Activated CD4-positive, alpha-beta T cell treated with anti-CD3 and anti-CD28 coated beads for 36 hours (primary cell): ENCODE data around the gene PODXL. TPM values are rescaled to one million over a fixed set of nuclear protein-coding genes. Genes with fewer than 3 reads are reported as not detected.
"Not testable (repeated sequence)": the region's sequence is repeated elsewhere in the genome, so short reads cannot be mapped to it uniquely, and the experiment has no call there.

Experiments
- ATAC-seq: fragments of 200-7000 bp; cut with Tn5 transposase; one replicate; pipeline ENCODE4 v1.10.0; 2021; ENCODE audit warnings: mild to moderate bottlenecking, moderate library complexity
- CTCF ChIA-PET: fragments of 350-600 bp; sonication (Branson Sonifier 250); formaldehyde crosslinking; loops from one replicate; lab custom pipeline; 2021; ENCODE audit warnings: antibody characterized with exemption; lab: Charles Lee
- POLR2A ChIA-PET: fragments of 350-600 bp; sonication (Branson Sonifier 250); formaldehyde crosslinking; loops from one replicate; lab custom pipeline; 2021; ENCODE audit warnings: antibody characterized with exemption, inconsistent platforms; lab: Charles Lee
- DNase-seq: peaks from one replicate; pipeline ENCODE4 v3.0.0-alpha.2; 2020
- H3K27ac Mint-ChIP-seq: one replicate; pipeline ENCODE4 v1.8.0; 2021; ENCODE audit warnings: mixed read lengths
- H3K27me3 Mint-ChIP-seq: one replicate; pipeline ENCODE4 v1.8.0; 2021; ENCODE audit warnings: mixed read lengths
- H3K36me3 Mint-ChIP-seq: one replicate; pipeline ENCODE4 v1.8.0; 2021; ENCODE audit warnings: low read depth, mixed read lengths
- H3K4me1 Mint-ChIP-seq: one replicate; pipeline ENCODE4 v1.8.0; 2021; ENCODE audit warnings: mixed read lengths
- H3K4me3 Mint-ChIP-seq: one replicate; pipeline ENCODE4 v1.8.0; 2021; ENCODE audit warnings: mild to moderate bottlenecking, moderate library complexity, mixed read lengths
- H3K9me3 Mint-ChIP-seq: one replicate; pipeline ENCODE4 v1.8.0; 2021; ENCODE audit warnings: low read depth, mixed read lengths
- intact Hi-C, 2 experiments: fragments of 100-400 bp; cut with DNase I in 1 of 2; cut with micrococcal nuclease in 1 of 2; formaldehyde crosslinking; loops; one replicate each; pipeline versions ENCODE4 v1.14.2 to v1.15.1; 2022 to 2024; cut with DNase I, micrococcal nuclease
- total RNA-seq, 2 experiments: library from RNA; stranded (reverse); gene quantifications; one replicate each; pipeline ENCODE4 v1.2.3, GENCODE V29; 2021

PODXL gene
- total RNA-seq, 2 experiments from 2014 or later, result 0.48 to 0.49 TPM

DNA sequence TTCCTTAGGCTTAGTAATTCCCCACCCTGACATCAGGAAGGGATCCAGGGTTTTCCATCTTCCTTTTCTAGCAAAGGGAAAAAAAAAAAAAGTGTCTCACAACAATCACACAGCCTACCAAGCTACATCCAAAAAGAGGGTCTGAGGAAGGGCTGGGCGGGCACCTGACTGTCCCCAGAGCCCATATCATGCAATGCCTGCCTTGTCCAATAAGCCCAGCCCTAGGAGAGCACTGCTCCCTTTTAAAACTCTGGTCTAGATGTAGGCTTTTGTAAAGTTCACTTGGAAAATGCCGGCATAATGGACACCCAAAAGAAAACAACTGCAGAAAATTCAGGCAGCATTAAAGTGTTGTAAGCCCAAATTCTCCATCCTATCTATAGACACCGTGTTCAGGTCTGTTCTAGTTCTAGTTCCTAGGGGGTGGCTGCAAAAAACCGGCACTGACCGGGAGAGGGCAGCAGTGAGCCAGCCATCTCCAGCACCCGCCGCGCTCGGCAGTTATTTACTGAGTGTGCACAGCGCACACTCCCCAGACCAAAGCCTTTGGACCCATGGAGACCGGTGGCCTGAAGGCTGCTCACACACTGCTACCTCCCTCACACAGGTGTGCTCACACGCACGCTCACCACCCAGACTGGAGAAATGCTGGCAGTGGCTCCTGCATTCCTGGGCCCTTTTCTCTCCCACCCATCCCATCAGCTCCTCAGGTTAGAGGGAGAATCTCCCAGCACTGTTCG is 48.7 kb downstream of the PODXL start:
- CTCF ChIA-PET, result interaction anchor here (0.5 to 3.5 kb wide), 21 partner anchors 12 to 452 kb away, joined by 3 to 19 read pairs (median 3); no protein-coding TSS in a partner anchor
- Mint-ChIP-seq H3K36me3 (no peaks in the 10 kb centered on the region), H3K4me3 (no peak overlapping the region), H3K27me3 (peaks cover 15% of the 10 kb centered on the region), H3K27ac (no peak overlapping the region), H3K4me1 (peaks cover 21% of the 10 kb centered on the region), H3K9me3 (no peaks in the 10 kb centered on the region)
- ATAC-seq (peak; percentile 89), DNase-seq (peak; percentile 92)
- intact Hi-C loops, result loop anchor here (1.0 to 10.0 kb wide), 3 partner anchors 49 to 673 kb away; partner anchors contain the start of gene PODXL (in 1 of the 2)
- POLR2A ChIA-PET, result no interaction called here

DNA sequence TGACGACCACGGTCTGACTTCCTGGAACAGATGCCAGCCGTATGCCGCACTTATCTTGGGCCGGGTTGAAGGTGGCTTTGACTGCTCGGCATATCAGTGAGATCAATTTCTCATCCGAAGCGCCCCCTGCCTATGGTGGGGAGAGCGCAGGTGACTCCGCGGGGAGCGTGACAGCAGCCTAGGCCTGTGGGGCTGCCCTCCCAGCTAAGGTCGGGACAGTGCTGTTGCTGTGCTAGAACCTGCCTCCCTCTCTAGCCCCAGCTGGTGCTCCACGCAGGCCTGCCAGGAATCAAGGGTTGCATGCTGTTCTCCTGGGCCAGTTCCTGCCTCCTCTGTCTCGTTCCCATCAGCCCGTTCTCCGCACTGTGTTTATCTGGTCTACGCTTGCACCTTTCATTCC is 49.8 kb downstream of the PODXL start:
- Mint-ChIP-seq H3K27me3 (peaks cover 15% of the 10 kb centered on the region), H3K36me3 (no peaks in the 10 kb centered on the region), H3K27ac (no peak overlapping the region), H3K9me3 (no peaks in the 10 kb centered on the region), H3K4me1 (peaks cover 33% of the 10 kb centered on the region), H3K4me3 (no peak overlapping the region)
- ATAC-seq, result no peak
- CTCF ChIA-PET, result interaction anchor here (0.8 to 3.5 kb wide), 6 partner anchors 13 to 451 kb away, joined by 3 to 19 read pairs (median 4); no protein-coding TSS in a partner anchor
- no peak for DNase-seq
- intact Hi-C loops, result loop anchor here in 1 of 2 experiments (10.0 kb wide), 1 partner anchor 672 kb away; no protein-coding TSS in a partner anchor
- POLR2A ChIA-PET, result no interaction called here

DNA sequence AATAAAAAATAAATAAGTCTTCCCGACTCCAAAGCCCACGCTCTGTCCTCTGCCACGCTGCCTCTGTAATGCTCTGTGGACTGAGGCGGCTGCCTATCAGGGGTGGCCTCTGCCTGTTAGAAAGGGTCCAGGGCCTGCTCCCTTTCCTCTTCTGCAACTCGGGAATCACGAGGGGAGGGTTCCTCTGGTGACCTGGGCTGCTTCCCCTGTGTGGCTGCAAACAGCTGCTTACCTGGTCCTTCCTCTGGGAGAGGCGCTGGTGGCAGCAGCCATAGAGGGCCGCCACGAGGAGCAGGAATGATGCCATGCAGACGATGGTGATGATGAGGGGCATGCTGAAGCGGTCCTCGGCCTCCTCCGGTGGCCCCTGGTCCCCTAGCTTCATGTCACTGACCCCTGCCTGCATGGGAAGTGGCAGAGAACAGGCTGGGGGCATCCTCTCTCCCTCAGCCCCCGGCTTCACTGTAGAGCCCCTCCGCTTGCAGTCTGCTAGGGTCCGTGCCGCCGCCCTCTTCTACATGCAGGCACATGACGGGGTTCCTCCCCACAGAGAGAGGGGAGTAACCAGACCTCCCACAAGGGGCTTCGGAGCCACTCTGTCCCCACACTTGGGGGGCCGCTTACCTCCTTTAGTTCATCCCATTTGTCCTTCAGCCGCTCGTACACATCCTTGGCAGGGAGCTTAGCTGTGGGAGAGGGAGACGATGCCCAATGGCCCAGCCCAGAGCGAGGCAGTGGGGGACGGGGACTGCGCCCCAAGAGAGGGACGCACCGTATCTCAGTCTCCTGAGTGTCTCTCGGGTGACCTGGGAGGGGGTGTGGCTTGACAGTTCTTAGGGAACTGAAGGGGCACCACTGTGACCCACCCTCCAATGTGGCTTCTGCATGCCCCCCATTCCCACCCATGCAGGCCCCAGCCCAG is 50.5 kb downstream of the PODXL start:
- ChIA-PET POLR2A (interaction anchor here (0.6 kb wide), 1 partner anchor 150 kb away, joined by 3 read pairs; no protein-coding TSS in a partner anchor), CTCF (interaction anchor here (0.9 to 3.5 kb wide), 6 partner anchors 7 to 150 kb away, joined by 3 to 19 read pairs (median 4); no protein-coding TSS in a partner anchor)
- peaks cover 40% of the 10 kb centered on the region for H3K4me1 Mint-ChIP-seq
- DNase-seq (no peak), ATAC-seq (no peak)
- no peaks in the 10 kb centered on the region for H3K9me3 Mint-ChIP-seq
- peaks cover 14% of the 10 kb centered on the region for H3K27me3 Mint-ChIP-seq
- H3K4me3 Mint-ChIP-seq, result no peak overlapping the region
- no peak overlapping the region for H3K27ac Mint-ChIP-seq
- intact Hi-C loops, result loop anchor here in 1 of 2 experiments (10.0 kb wide), 1 partner anchor 671 kb away; no protein-coding TSS in a partner anchor
- H3K36me3 Mint-ChIP-seq, result no peaks in the 10 kb centered on the region

DNA sequence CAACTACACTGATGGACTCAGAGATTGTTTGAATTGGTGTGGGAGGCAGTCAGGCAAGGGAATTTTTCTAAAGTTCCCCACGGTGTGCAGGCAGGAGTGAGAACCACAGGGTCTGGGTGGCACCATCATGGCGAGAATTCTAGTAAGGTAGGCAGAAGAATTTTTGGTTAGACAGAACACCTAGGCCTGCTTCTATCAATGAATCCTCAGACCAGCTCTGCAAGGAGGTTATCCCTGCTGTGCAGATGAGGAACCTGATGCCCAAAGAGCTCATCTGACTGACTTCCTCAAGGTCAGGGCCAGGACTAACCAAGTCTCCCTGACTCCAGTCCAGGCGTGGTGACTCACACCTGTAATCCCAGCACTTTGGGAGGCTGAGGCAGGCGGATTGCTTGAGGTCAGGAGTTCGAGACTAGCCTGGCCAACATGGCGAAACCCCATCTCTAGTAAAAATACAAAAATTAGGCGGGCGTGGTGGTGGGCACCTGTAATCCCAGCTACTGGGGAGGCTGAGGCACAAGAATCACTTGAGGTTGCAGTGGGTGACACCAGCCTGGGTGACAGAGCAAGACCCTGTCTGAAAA is 51.3 kb downstream of the PODXL start:
- intact Hi-C loops, result loop anchor here in 1 of 2 experiments (10.0 kb wide), 1 partner anchor 670 kb away; no protein-coding TSS in a partner anchor
- H3K9me3 Mint-ChIP-seq, H3K4me3 Mint-ChIP-seq, ATAC-seq, H3K27ac Mint-ChIP-seq, H3K36me3 Mint-ChIP-seq, DNase-seq: not testable (repeated sequence)
- Mint-ChIP-seq H3K4me1 (peaks cover 47% of the 10 kb centered on the region), H3K27me3 (peaks cover 12% of the 10 kb centered on the region)
- ChIA-PET CTCF (interaction anchor here (0.9 to 1.0 kb wide), 3 partner anchors 8 to 15 kb away, joined by 3 to 4 read pairs (median 3); no protein-coding TSS in a partner anchor), POLR2A (interaction anchor here (0.6 kb wide), 1 partner anchor 150 kb away, joined by 3 read pairs; no protein-coding TSS in a partner anchor)

GRCh38 chr7:131504157-131504899 is 52.1 kb downstream of the PODXL start:
- ChIA-PET CTCF (interaction anchor here (0.6 to 2.0 kb wide), 6 partner anchors 8 to 435 kb away, joined by 3 to 10 read pairs (median 4); no protein-coding TSS in a partner anchor), POLR2A (no interaction called here)
- intact Hi-C loops, result loop anchor here in 1 of 2 experiments (10.0 kb wide), 1 partner anchor 670 kb away; no protein-coding TSS in a partner anchor
- Mint-ChIP-seq H3K27ac (no peak overlapping the region), H3K36me3 (no peaks in the 10 kb centered on the region), H3K4me1 (peaks cover 51% of the 10 kb centered on the region), H3K27me3 (peaks cover 12% of the 10 kb centered on the region), H3K4me3 (no peak overlapping the region), H3K9me3 (no peaks in the 10 kb centered on the region)
- no peak for DNase-seq
- ATAC-seq, result no peak

DNA sequence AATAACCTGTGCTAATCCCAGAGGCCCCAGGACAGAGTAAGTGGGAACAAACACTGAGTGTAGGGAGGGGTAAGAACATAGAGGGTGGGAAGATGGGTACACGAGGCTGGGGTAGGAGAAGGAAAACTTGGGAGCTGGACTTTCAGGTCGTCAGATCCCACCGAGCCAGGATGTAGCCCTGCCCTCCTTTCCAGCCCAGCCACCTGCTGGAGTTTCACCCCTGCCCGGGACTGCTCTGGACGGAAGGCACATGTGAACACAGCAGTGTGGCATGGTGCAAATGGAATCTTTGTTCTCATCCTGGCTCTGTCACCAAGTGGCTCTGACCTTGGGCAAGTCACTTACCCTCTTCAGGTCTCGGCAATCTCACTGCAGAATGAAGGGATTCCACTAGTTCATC is 52.8 kb downstream of the PODXL start:
- intact Hi-C loops, result loop anchor here in 1 of 2 experiments (10.0 kb wide), 1 partner anchor 669 kb away; no protein-coding TSS in a partner anchor
- H3K27me3 Mint-ChIP-seq, result peaks cover 8% of the 10 kb centered on the region
- no peak for ATAC-seq
- CTCF ChIA-PET, result interaction anchor here (0.9 to 2.0 kb wide), 2 partner anchors 9 to 434 kb away, joined by 4 to 10 read pairs; no protein-coding TSS in a partner anchor
- H3K27ac Mint-ChIP-seq, result no peak overlapping the region
- POLR2A ChIA-PET, result no interaction called here
- peaks cover 51% of the 10 kb centered on the region for H3K4me1 Mint-ChIP-seq
- no peaks in the 10 kb centered on the region for H3K9me3 Mint-ChIP-seq
- no peak for DNase-seq
- H3K4me3 Mint-ChIP-seq, result no peak overlapping the region
- no peaks in the 10 kb centered on the region for H3K36me3 Mint-ChIP-seq

DNA sequence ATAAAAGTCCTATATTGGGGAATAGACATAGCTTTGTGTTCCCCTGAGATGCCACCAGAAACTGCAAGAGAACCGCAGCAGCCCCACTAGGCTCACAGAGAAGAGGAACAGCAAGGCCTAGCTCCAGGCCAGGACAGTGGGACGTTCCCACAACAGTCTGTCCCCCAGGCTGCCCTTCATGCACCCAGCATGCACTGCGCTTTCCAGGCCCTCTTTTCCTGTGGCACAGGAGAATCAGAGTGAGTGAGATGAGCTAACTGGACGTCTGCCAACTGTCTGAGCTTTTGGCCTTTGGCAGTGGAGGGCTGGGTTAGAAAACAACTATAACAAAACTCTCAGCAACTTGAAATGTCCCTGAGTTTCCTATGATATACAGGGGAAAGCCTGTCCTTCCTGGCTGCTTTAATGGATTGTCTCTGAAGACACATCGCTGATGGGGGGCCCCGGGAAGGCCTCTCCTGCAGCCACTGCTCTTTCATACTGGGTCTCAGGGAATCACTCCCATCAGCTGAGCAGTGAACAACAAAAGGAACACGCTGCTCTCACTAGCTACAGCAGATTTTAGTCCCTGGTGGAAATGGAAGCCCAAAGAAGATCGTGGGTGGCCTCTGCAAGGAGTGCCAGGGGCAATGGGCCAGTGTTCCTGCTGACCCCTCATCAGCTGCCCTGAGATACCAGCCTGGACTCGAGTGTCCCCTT is 53.5 kb downstream of the PODXL start:
- Mint-ChIP-seq H3K4me1 (peaks cover 46% of the 10 kb centered on the region), H3K27me3 (peaks cover 3% of the 10 kb centered on the region), H3K27ac (no peak overlapping the region), H3K9me3 (no peaks in the 10 kb centered on the region), H3K36me3 (peaks cover under 1% of the 10 kb centered on the region), H3K4me3 (no peak overlapping the region)
- ChIA-PET POLR2A (no interaction called here), CTCF (interaction anchor here (0.6 to 2.0 kb wide), 3 partner anchors 10 to 45 kb away, joined by 3 to 10 read pairs (median 3); no protein-coding TSS in a partner anchor)
- ATAC-seq, result no peak
- intact Hi-C loops, result loop anchor here in 1 of 2 experiments (10.0 kb wide), 1 partner anchor 668 kb away; no protein-coding TSS in a partner anchor
- DNase-seq, result no peak

- peaks cover 7% of the 10 kb centered on the region for H3K36me3 Mint-ChIP-seq
- H3K9me3 Mint-ChIP-seq, result no peaks in the 10 kb centered on the region
- no peaks in the 10 kb centered on the region for H3K27me3 Mint-ChIP-seq
- no peak overlapping the region for H3K27ac Mint-ChIP-seq
- ChIA-PET POLR2A (no interaction called here), CTCF (interaction anchor here (1.1 to 2.1 kb wide), 8 partner anchors 8 to 431 kb away, joined by 3 to 22 read pairs (median 5); no protein-coding TSS in a partner anchor)
- H3K4me3 Mint-ChIP-seq, result no peak overlapping the region
- intact Hi-C loops, result loop anchor here in 1 of 2 experiments (10.0 kb wide), 1 partner anchor 667 kb away; no protein-coding TSS in a partner anchor
- H3K4me1 Mint-ChIP-seq, result peaks cover 41% of the 10 kb centered on the region
- no peak for DNase-seq
- ATAC-seq, result no peak
Observed at GRCh38 chr7:131501930-131502685, 54.3 kb downstream of the PODXL start.

DNA sequence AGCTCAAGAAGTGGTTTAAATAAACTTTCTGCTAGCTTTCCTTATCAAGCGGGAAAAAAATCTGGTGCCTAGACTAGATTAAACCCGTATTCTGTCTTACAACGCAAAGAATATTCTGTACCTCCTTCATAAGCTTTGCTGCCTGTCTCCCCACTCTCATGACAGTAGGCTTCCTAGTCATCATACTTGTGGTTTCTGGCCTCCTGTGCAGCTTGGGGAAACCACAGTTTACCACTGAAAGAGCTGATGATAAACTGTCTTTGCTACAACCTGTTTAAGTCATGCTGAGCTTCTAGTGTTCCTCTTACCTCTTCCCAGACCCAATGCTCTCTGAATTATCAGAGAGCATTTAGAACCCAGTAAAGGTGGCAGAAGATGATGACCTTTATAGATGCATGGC is 55.0 kb downstream of the PODXL start:
- ChIA-PET CTCF (interaction anchor here (0.6 to 2.1 kb wide), 10 partner anchors 9 to 430 kb away, joined by 3 to 22 read pairs (median 4); no protein-coding TSS in a partner anchor), POLR2A (interaction anchor here (0.7 kb wide), 1 partner anchor 21 kb away, joined by 3 read pairs; no protein-coding TSS in a partner anchor)
- Mint-ChIP-seq H3K4me3 (no peak overlapping the region), H3K9me3 (no peaks in the 10 kb centered on the region), H3K27ac (no peak overlapping the region), H3K4me1 (peaks cover 41% of the 10 kb centered on the region), H3K36me3 (peaks cover 11% of the 10 kb centered on the region), H3K27me3 (no peaks in the 10 kb centered on the region)
- peak; percentile 74 for DNase-seq
- ATAC-seq, result peak; percentile 93
- intact Hi-C loops, result loop anchor here in 1 of 2 experiments (10.0 kb wide), 1 partner anchor 667 kb away; no protein-coding TSS in a partner anchor
